Renal cortical epithelial cell (primary cell): Measurements from ENCODE around the gene STK32B. TPM values are rescaled to one million over a fixed set of nuclear protein-coding genes. Genes with fewer than 3 reads are reported as not detected.

ENCODE experiments used
- DNase-seq: peaks from one replicate; pipeline ENCODE4 v3.0.0-alpha.2; 2011; ENCODE audit warnings: low read depth
- total RNA-seq: library from RNA; depleted of rRNA; stranded (reverse); fragments of >200 nt; gene quantifications from 2 replicates; pipeline ENCODE4 v1.2.3, GENCODE V29; 2014

Gene STK32B
- total RNA-seq, 1 donor from 2014 or later = 13.6 TPM

DNA sequence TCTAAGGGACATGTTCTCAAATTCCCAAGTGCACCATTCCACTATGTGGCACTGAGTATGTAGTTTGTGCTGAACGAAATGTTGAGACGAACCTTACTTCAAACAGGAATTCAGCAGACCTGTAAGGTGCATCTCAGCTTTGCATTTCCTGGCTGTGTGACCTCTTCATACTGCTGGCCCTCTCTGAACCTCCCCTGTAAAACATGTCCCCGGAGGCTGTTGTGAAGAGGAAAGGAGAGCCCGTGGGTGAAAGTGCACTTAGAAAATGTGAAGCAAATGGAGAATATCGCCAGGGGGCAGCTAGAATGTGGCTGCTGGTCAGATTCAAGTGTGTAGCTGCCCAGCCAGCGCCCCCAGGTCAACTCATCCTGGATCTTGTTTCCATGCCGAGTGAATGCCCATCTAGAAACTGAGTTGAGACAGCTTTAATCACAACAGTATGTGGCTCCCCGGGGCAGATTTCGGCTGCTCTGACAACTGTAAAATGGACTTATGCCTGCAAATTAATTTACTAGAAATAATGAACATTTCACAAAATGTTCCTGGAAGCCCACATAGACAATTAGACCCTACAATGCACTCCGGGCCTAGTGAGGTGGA is 393.7 kb downstream of the STK32B start:
- DNase-seq = no peak

DNA sequence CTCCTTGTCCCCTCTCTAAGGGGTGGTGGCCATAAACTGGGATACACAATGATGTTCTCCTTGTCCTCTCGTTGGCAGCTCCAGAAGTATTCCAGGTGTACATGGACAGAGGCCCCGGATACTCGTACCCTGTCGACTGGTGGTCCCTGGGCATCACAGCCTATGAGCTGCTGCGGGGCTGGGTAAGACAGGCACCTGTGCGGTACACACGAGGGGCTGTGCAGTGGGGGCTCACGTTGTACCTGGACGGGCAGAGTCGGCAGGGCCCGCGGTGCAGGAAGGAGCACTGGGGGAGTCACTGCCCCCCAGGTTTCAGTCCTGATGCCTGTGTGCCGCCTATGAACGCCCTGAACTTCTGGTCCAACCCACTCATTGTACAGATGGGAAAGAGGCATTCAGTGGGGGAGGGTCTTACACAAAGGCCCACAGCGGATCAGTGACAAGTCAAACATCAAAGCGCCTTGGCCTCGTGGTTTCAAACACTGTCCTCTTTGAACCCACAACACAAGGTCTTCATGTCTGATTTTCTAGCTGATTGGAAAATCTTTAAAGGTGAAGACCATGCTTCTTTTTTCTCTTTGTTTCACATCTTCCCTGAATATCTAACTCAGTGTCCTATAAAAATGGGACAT is 395.4 kb downstream of the STK32B start:
- DNase-seq = no peak

DNA sequence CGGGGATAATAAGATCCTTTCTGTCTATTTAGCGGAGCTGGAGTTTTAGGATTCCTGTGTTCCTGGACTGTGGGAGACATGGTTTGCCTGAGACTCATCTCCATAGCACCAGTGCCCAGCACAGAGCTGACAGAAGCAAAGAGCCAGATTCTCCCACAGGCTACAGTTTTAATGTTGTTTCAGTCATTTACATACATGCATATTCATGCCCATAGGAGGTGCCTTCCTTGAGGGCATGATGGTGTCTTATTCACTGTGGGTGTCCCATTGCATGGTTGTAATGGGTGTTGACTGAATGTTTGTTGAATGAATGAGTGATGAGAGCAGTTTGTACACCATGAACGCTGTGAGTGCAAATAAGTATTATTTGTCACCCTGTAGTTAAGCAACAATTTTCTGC is 396.5 kb downstream of the STK32B start:
- no peak for DNase-seq

DNA sequence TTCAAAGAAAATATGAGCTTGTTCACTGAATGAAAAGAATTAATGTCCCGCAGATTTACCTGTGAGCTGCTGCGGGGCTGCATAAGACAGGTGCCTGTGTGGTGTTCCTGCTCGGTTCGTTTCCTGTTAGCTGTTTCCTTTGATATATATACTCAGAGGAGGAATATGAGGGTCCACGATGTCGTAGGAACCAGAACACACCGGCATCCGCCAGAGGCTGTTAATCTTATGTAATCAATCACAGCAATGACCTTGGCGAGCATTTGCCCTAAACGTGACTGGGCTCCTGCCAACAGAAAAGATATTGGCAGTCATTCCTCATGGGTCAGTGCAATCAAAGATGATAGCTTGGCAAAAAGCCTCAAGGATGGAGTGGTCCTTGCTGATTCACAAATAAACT is 396.9 kb downstream of the STK32B start:
- DNase-seq = no peak

DNA sequence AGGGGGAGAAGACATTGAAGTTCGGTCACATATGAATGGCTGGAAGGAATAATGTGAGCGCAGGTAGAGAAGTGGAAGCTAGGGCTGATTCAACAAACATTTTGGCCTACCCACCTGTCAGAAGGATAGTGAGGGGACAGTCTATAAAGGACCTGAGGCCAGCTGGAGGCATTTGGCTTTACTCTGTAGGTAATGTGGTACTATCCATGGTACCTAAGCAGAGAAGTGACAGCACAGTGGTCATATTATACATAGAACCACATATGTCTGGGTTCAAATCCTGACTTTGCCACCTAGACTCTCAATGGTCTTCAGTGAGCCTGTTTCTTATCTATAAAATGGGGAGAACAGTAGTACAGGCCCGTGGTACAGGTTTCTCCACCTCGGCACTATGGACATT is 400.0 kb downstream of the STK32B start:
- no peak for DNase-seq

DNA sequence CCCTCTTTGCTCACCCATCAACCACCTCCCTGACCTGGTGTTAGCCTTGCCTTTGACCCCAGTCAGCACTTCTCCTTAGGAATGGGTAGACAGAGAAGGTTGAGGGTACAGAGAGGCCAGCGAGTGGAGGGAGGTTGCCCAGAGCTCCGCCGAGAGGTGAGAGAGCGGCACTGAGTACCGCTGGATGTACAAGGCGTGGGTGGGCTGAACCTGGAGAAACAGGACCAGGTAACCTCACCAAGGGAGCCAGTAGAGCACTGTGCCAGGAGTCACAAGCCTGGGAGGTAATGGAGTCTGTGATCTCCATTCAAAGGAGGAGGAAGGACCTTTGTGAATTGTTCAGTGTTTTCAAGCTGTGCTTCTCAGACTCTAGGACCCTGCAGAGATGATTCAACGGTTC is 400.9 kb downstream of the STK32B start:
- DNase-seq = no peak

DNA sequence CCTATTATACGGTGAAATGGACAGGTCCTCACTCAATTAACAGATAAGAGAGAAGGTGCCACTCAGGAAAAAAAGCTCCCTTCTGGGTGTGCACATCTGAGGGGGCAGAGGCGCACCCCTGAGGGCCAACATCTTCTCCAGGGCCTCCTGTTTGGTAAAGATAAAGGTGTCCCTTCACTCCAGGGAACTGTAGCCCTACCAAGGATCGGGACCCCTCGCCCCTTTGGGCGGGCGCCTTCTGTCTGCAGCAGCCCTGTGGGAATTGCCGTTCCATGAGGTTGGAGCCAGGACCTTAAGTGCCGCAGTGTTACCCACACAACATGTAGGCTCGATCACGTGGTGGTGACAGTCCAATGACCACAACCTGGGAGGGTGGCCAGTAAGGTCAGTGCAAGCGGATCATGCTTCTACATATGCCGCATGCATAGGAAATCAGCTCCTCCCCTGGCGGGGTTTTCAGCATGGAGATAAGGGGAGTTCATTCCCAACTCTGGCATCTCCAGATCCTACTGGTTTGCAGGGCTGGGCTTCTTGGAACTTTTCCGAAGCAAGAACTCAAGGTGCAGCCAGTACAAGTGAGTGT is 403.8 kb downstream of the STK32B start:
- DNase-seq = no peak

DNA sequence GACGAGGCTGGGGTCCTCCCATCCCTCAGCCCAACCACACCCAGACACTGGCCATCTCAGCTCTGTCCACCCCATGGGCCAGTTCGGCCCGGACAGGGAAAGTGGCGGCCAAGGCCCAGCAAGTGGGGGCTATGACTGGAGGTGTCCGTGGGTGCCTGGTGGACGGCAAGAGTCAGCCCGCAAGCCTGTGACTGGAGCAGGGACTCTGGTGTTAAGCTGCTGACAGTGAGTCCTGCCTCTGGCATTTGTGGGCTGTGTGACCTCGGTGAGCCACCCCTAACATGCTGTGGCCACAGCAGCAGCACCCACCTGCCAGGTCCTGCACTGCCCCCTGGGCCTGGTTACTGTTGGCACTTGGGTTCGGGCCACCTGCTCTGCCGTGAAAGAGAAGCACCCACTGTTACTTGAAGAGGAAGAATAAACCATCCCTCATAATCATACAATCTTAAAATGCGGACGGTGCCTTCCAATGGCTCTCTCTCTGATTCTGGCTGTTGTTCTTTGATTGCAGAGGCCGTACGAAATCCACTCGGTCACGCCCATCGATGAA is 405.1 kb downstream of the STK32B start:
- DNase-seq = no peak

DNA sequence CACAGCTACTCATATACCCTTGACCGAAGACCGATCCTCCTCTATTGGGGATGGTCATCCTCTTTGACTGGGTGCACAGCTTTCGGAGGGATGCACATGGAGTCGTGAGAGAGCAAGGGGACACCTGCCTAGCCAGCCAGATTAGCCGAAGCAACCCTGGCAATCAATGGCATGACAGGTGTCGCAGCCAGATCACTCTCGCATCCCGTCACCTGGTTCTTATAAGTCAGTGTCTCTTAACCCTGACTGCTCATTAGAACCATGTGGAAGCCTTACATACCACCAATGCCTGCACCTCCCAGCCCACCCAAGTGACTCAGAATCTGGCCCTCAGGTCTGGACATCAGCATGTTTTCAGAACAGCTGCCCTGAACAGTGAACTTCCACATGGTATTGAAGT is 407.4 kb downstream of the STK32B start:
- no peak for DNase-seq

DNA sequence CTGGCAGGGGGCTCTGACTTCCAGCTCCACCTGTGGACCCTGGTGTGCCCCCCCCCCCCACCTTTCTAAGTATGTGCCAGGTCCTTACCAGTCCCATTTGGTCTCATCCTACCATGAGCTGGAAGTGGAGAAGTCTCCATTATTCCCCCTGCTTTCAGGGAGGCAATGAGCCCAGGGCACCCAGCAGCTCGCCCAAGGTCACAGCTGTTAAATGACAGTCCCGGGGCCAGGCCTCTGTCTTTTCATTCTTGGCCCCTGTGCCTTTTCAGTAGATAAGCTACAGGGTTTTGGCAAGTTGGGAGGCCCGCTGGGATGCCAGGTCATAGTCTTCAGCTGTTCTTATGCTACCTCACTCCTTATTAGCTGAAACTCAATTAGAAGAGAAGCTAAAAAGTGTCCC is 408.0 kb downstream of the STK32B start:
- no peak for DNase-seq

DNA sequence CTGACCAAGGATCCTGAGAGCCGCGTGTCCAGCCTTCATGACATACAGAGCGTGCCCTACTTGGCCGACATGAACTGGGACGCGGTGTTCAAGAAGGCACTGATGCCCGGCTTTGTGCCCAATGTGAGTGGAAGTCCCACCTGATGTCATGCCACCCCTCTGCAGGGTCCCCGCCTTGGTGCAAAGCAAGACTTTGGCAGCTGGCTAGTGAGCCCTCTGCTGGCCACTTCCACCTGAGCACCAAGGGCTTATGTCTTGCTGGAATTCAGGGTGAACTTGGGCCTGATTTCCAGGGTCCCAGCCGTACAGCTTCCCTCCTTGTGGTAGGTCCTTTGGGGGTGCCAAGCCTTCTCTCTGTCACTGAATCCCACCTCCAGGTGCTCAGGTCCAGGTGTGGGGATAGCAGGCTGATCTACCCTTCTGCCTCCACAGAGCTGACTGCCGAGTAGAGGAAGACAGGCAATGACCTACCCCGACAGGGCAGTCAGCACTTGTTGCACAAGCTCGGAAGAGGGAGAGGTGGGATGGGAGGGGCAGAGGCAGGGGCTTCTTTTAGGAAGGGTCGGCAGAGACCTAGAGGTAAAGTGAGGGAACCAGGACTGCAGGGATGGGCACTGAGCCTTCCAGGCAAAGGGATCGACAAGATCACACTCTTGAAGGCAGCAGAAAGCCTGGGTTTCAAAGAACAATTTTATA is 409.0 kb downstream of the STK32B start:
- peak; percentile 7 for DNase-seq

DNA sequence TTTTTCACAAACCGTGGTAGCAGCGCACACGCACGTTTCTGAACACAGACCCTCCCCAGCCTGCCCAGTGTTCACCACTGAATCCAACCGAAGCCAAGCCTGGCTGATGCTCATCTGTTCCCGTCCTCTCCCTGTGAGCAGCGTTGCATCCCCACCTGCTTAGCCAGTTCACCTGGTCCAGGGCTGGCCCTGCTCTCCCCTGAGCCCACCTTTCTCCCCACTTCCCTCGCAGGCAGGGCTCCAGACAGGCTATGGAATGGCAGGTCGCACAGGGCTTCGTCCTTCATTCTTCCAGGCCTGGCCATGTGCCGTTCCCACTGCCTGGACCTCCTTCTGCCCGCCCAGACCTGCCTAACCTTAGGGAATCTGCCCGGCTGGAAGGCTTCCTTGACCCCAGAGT is 410.2 kb downstream of the STK32B start:
- no peak for DNase-seq

DNA sequence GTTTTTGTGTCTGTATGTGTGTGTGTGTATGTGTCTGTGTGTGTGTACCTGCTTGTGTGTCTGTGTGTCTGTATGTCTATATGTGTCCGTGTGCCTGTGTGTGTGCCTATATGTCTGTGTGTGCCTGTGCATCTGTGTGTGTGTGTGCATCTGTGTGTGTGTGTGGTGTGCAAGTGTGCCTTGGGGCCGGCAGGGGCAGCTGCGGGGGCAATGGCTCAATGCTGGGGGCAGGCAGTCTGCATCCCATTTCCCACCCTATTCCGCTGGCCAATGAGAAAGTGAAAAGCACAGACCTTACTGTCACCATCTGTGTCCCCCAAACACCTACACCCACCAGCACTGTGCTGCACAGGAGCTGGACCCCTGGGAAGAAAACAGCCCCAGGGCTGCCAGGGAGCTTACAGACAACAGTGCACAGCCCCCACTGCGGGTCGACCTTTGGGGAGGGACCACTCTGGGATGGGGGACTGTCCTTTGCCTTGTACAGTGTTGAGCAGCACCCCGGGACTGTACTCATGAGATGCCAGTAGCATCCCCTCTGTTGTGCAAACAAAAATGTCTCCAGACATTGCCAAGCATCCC is 411.1 kb downstream of the STK32B start:
- no peak for DNase-seq

DNA sequence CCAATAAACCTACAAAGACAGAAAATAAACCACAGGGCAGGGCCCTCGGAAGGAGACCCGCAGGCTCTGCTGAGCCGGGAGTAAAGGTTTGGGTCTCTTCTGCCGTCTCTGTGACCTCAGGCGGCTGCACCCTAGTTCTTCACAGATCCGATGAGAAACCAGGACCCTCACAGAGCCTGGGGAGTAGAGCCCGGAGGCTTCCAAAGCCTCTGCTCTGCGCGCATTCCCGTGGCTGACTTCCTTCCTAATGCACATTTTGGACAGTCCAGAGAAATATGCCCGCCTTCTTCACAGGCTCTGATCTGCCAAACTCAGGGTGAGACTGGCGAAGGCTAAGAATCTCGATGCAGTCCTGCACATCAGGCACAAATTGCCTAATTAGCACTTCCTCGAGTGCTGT is 411.6 kb downstream of the STK32B start:
- DNase-seq = no peak

DNA sequence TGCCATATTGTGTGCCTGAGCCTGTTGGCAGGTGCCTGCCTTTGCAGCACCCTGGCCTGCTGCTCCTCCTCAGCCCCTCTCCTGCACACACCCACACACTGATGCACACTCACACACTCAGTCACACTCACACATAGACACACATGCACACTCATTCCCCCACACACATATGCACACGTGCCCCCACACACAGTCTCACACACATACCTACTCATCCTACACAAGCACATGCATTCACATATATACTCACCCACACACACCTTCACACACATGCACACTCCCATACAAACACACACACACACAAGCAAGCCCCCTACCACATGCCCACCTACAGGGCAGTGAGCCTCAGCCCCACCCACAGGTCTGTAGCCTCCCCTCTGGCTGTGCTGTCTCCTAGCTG is 412.1 kb downstream of the STK32B start:
- no peak for DNase-seq

DNA sequence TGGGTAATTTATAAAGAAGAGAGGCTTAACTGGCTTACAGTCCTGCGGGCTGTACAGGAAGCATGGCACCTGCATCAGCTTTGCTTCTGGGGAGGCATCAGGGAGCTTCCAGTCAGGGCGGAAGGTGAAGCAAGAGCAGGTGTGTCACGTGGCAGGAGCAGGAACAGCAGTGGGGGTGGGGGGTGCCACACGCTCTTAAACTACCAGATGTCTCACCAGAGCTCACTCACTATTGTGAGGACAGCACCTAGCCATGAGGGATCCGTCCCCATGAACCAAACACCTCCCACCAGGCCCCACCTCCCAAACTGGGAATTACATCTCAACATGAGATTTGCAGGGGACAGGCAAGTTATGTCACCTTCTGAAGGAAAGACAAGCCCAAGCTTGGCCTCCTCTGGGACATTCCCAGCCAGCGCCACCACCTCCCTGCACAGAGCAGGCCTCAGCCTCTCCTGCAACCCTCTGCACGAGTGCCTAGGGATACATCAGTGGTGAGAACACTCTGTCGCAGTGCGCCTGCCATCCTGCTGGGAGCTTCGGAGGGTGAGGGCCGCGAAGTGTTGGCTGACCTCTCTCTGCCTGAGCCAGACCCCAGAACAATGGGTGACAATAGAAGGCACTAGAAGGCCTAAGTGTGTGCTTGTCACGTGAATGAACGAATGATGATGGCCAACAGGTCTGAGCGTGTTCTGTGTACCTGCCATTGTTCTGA is 412.8 kb downstream of the STK32B start:
- no peak for DNase-seq

DNA sequence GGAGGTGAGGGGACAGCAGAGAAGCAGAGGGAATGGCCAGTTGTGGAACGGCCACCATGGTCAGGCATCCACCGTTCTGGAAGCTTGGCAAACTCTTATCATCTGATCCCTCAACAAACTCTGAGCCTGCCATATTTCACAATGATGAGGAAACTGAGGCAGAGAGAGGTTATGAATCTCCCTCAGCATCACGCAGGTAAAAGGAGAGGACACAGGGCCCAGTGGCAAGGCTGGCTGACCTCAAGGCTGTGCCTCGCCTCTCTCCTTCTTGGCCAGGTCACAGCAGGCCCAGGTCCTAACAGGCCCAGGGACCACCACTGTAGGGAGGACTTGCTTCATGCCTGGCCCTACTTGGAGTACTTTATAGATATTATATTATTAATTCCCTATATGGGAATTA is 414.2 kb downstream of the STK32B start:
- DNase-seq = no peak

DNA sequence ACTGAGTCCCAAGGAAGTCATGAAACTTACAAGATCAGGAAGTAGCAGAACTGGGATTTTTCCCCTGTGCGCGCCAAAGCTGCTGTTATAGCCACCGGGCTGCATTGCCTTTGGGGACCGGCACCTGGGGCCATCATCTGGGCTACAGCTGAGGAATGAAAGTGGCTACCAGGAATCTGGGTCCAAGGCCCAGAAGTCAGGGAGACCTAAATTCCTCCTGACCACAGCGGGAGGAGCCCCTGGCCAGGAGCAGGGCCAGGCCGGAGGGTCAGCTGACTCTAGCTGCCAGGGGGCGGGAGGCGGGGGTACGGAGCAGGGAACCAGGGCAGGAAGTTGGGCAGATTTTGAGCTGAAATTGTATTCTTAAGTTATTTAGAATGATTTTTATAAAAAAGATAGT is 414.7 kb downstream of the STK32B start:
- no peak for DNase-seq

DNA sequence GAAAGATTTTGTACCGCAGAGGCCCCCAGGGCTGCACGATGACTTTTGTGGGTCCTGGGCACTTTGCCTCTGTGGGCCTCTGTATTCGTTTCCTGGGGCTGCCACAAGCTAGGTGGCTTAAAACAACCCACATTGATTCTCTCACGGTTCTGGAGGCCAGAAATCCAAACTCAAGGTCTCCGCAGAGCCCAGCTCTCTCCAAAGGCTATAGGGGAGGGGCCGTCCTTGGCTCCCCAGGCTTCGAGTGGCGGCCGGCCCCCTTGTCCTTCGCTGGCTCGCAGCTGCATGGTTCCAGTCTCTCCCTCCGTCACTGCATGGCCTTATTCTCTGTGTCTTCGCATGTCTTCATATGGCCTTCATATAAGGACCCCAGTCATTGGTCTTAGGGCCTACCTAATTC is 415.8 kb downstream of the STK32B start:
- DNase-seq = no peak

DNA sequence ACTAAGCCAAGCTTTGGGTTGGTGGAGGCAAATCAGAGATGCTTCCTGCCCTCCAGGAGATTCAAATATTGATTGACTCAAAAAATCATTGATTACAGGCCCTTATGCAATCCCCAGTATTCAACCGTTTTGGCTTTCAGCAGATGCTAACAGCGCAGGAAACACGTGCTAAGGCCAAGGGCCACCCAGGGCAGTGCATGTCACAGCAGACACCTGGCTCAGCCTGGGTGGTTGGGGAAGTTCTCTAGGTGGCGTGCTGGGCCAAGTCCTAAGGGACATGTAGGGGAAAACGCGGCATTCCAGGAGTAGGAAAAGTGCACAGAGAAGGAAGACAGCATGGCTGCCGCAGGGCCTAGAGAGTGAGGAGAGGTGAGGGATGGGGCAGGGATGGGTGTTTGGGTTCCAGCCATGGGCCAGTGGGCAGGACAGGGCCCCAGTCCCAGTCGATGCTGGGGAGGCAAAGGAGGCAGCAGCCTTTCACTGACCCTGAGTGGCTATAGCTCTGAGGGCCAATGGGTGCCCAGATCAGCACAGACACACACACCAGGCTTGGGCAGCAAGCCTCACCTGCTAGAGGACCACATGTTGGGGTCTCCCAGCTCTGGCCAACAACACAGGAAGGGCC is 418.0 kb downstream of the STK32B start:
- DNase-seq = no peak

DNA sequence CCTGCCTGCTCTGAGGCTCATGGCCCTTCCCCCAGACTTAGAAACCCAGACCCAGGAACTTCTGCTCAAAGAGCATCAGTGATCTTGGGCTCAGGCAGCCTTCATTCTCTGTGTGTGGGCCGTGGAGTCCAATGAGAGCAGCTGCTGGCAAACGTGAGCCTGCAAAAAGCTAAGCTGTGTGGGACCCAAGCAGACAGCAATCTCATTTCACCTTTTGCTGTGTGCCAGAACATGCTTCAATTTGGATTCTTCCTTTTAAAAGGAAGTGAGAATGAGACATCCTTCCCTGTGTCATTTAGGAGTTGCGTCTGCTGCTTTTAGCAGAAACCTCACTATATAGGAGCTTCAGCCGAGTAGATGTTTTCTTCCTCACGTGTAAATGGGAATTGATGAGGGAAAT is 418.6 kb downstream of the STK32B start:
- DNase-seq = no peak
